Measurements from ENCODE around the gene MICAL2.

Gene MICAL2

GRCh38 chr11:12163181-12163941 lies 53.0 kb downstream of the MICAL2 start:
- Histone ChIP-seq H3K36me3 (ENCODE audit: insufficient read depth, low read length) (peaks cover 29% of the 10 kb centered on the region), H3K4me3 (ENCODE audit: low read length) (no peak overlapping the region)

GRCh38 chr11:12164061-12165014 lies 53.9 kb downstream of the MICAL2 start:
- H3K4me3 ChIP-seq (ENCODE audit: low read length), result no peak overlapping the region
- H3K9ac ChIP-seq (ENCODE audit: low read depth, low read length), result peak overlapping the region; percentile 80
- no peaks in the 10 kb centered on the region for H3K9me3 ChIP-seq (replicated peaks; ENCODE audit: low read length)
- peak overlapping the region; percentile 13 for H3K4me2 ChIP-seq (ENCODE audit: low read length)
- peaks cover 29% of the 10 kb centered on the region for H3K36me3 ChIP-seq (ENCODE audit: insufficient read depth, low read length)
- no peaks in the 10 kb centered on the region for H3K27me3 ChIP-seq (ENCODE audit: control insufficient read depth, insufficient read depth, low read length)
- H3K4me1 ChIP-seq (ENCODE audit: control insufficient read depth, insufficient read depth, low read length), result peaks cover 65% of the 10 kb centered on the region

More at GRCh38 chr11:12163181-12163941, 53.0 kb downstream of the MICAL2 start:
- Histone ChIP-seq H3K4me2 (ENCODE audit: low read length) (peak overlapping the region; percentile 13), H3K4me1 (ENCODE audit: control insufficient read depth, insufficient read depth, low read length) (peaks cover 74% of the 10 kb centered on the region), H3K27me3 (ENCODE audit: control insufficient read depth, insufficient read depth, low read length) (no peaks in the 10 kb centered on the region), H3K9me3 (replicated peaks; ENCODE audit: low read length) (no peaks in the 10 kb centered on the region), H3K9ac (ENCODE audit: low read depth, low read length) (peak overlapping the region; percentile 80)

- Histone ChIP-seq H3K4me2 (ENCODE audit: low read length) (no peak overlapping the region), H3K36me3 (ENCODE audit: insufficient read depth, low read length) (peaks cover 29% of the 10 kb centered on the region), H3K9ac (ENCODE audit: low read depth, low read length) (no peak overlapping the region), H3K4me1 (ENCODE audit: control insufficient read depth, insufficient read depth, low read length) (peaks cover 55% of the 10 kb centered on the region), H3K4me3 (ENCODE audit: low read length) (no peak overlapping the region), H3K9me3 (replicated peaks; ENCODE audit: low read length) (no peaks in the 10 kb centered on the region), H3K27me3 (ENCODE audit: control insufficient read depth, insufficient read depth, low read length) (no peaks in the 10 kb centered on the region)
Observed at GRCh38 chr11:12165237-12165875, 55.0 kb downstream of the MICAL2 start.

GRCh38 chr11:12166299-12167060 lies 56.1 kb downstream of the MICAL2 start:
- Histone ChIP-seq H3K36me3 (ENCODE audit: insufficient read depth, low read length) (peaks cover 26% of the 10 kb centered on the region), H3K4me1 (ENCODE audit: control insufficient read depth, insufficient read depth, low read length) (peaks cover 62% of the 10 kb centered on the region), H3K9ac (ENCODE audit: low read depth, low read length) (peak overlapping the region; percentile 32)

GRCh38 chr11:12167061-12168000 lies 56.9 kb downstream of the MICAL2 start:
- H3K27me3 ChIP-seq (ENCODE audit: control insufficient read depth, insufficient read depth, low read length), result no peaks in the 10 kb centered on the region
- H3K4me1 ChIP-seq (ENCODE audit: control insufficient read depth, insufficient read depth, low read length), result peaks cover 63% of the 10 kb centered on the region
- peak overlapping the region; percentile 32 for H3K9ac ChIP-seq (ENCODE audit: low read depth, low read length)
- H3K9me3 ChIP-seq (replicated peaks; ENCODE audit: low read length), result no peaks in the 10 kb centered on the region
- H3K4me2 ChIP-seq (ENCODE audit: low read length), result peak overlapping the region; percentile 12
- H3K36me3 ChIP-seq (ENCODE audit: insufficient read depth, low read length), result peaks cover 25% of the 10 kb centered on the region
- no peak overlapping the region for H3K4me3 ChIP-seq (ENCODE audit: low read length)

More at GRCh38 chr11:12166299-12167060, 56.1 kb downstream of the MICAL2 start:
- Histone ChIP-seq H3K4me2 (ENCODE audit: low read length) (no peak overlapping the region), H3K9me3 (replicated peaks; ENCODE audit: low read length) (no peaks in the 10 kb centered on the region), H3K4me3 (ENCODE audit: low read length) (no peak overlapping the region), H3K27me3 (ENCODE audit: control insufficient read depth, insufficient read depth, low read length) (no peaks in the 10 kb centered on the region)

GRCh38 chr11:12168114-12168513 lies 57.7 kb downstream of the MICAL2 start:
- peak overlapping the region; percentile 32 for H3K9ac ChIP-seq (ENCODE audit: low read depth, low read length)

GRCh38 chr11:12169822-12170221 lies 59.4 kb downstream of the MICAL2 start:
- no peaks in the 10 kb centered on the region for H3K9me3 ChIP-seq (replicated peaks; ENCODE audit: low read length)
- H3K4me2 ChIP-seq (ENCODE audit: low read length), result no peak overlapping the region
- no peak overlapping the region for H3K9ac ChIP-seq (ENCODE audit: low read depth, low read length)
- H3K36me3 ChIP-seq (ENCODE audit: insufficient read depth, low read length), result peaks cover 18% of the 10 kb centered on the region
- H3K27me3 ChIP-seq (ENCODE audit: control insufficient read depth, insufficient read depth, low read length), result no peaks in the 10 kb centered on the region
- no peak overlapping the region for H3K4me3 ChIP-seq (ENCODE audit: low read length)
- H3K4me1 ChIP-seq (ENCODE audit: control insufficient read depth, insufficient read depth, low read length), result peaks cover 57% of the 10 kb centered on the region

More at GRCh38 chr11:12168114-12168513, 57.7 kb downstream of the MICAL2 start:
- Histone ChIP-seq H3K27me3 (ENCODE audit: control insufficient read depth, insufficient read depth, low read length) (no peaks in the 10 kb centered on the region), H3K9me3 (replicated peaks; ENCODE audit: low read length) (no peaks in the 10 kb centered on the region), H3K36me3 (ENCODE audit: insufficient read depth, low read length) (peaks cover 19% of the 10 kb centered on the region), H3K4me3 (ENCODE audit: low read length) (no peak overlapping the region), H3K4me1 (ENCODE audit: control insufficient read depth, insufficient read depth, low read length) (peaks cover 57% of the 10 kb centered on the region), H3K4me2 (ENCODE audit: low read length) (no peak overlapping the region)

- Histone ChIP-seq H3K9ac (ENCODE audit: low read depth, low read length) (peak overlapping the region; percentile 57), H3K4me2 (ENCODE audit: low read length) (peak overlapping the region; percentile 2), H3K36me3 (ENCODE audit: insufficient read depth, low read length) (peaks cover 13% of the 10 kb centered on the region), H3K4me1 (ENCODE audit: control insufficient read depth, insufficient read depth, low read length) (peaks cover 59% of the 10 kb centered on the region), H3K9me3 (replicated peaks; ENCODE audit: low read length) (no peaks in the 10 kb centered on the region), H3K4me3 (ENCODE audit: low read length) (no peak overlapping the region), H3K27me3 (ENCODE audit: control insufficient read depth, insufficient read depth, low read length) (no peaks in the 10 kb centered on the region)
Observed at GRCh38 chr11:12170501-12170900, 60.1 kb downstream of the MICAL2 start.

GRCh38 chr11:12170984-12171383 lies 60.6 kb downstream of the MICAL2 start:
- H3K9me3 ChIP-seq (replicated peaks; ENCODE audit: low read length), result no peaks in the 10 kb centered on the region
- no peak overlapping the region for H3K4me3 ChIP-seq (ENCODE audit: low read length)
- peak overlapping the region; percentile 57 for H3K9ac ChIP-seq (ENCODE audit: low read depth, low read length)
- H3K27me3 ChIP-seq (ENCODE audit: control insufficient read depth, insufficient read depth, low read length), result no peaks in the 10 kb centered on the region
- H3K4me1 ChIP-seq (ENCODE audit: control insufficient read depth, insufficient read depth, low read length), result peaks cover 63% of the 10 kb centered on the region
- H3K36me3 ChIP-seq (ENCODE audit: insufficient read depth, low read length), result peaks cover 12% of the 10 kb centered on the region
- H3K4me2 ChIP-seq (ENCODE audit: low read length), result peak overlapping the region; percentile 2

- no peaks in the 10 kb centered on the region for H3K27me3 ChIP-seq (ENCODE audit: control insufficient read depth, insufficient read depth, low read length)
- H3K9me3 ChIP-seq (replicated peaks; ENCODE audit: low read length), result no peaks in the 10 kb centered on the region
- H3K4me1 ChIP-seq (ENCODE audit: control insufficient read depth, insufficient read depth, low read length), result peaks cover 62% of the 10 kb centered on the region
- H3K36me3 ChIP-seq (ENCODE audit: insufficient read depth, low read length), result peaks cover 12% of the 10 kb centered on the region
- H3K4me2 ChIP-seq (ENCODE audit: low read length), result no peak overlapping the region
- H3K9ac ChIP-seq (ENCODE audit: low read depth, low read length), result no peak overlapping the region
- H3K4me3 ChIP-seq (ENCODE audit: low read length), result no peak overlapping the region
Observed at GRCh38 chr11:12171921-12172320, 61.5 kb downstream of the MICAL2 start.

All from skeletal muscle satellite cell (primary cell).